Activated CD4-positive, alpha-beta T cell treated with anti-CD3 and anti-CD28 coated beads for 48 hours (primary cell): ENCODE results near the gene ZBTB5.
"Not testable (repeated sequence)": the region's sequence is repeated elsewhere in the genome, so short reads cannot be mapped to it uniquely, and the experiment has no call there.

Experiments used
- DNase-seq: peaks from one replicate; pipeline ENCODE4 v3.0.0-alpha.2; 2020

Gene ZBTB5

DNA sequence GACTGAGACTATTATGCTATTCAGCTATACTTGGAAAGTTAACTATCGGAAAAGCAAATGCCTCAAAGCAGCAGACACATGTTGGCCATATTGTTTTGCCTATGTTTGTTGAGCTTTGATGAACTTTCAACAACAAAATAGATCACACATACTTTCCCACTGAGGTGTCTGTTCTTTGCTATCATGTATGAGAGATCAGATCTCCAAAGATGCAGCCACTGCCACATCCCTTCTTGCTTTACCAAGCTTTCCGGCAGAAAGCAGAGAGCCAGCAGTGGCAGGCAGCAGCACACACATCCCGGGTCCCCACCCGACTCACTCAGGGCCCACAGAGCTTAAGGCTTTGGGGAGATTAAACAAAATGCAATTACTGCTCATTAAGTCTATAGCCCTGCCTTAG is 18.8 kb downstream of the ZBTB5 start:
- no peak for DNase-seq

DNA sequence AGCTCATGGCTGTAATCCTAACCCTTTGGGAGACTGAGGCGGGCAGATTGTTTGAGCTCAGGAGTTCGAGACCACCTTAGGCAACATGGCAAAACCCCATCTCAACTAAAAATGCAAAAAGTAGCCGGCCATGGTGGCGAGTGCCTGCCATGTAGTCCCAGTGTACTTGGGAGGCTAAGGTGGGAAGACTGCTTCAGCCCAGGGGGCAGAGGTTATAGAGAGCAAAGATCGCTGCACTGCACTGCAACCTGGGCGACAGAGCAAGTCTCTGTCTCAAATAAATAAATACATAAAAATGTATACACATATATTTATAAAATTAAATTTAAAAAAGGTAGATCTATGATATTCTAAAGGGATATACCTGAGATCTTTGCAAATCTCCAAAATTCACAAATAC is 19.4 kb downstream of the ZBTB5 start:
- DNase-seq = no peak

DNA sequence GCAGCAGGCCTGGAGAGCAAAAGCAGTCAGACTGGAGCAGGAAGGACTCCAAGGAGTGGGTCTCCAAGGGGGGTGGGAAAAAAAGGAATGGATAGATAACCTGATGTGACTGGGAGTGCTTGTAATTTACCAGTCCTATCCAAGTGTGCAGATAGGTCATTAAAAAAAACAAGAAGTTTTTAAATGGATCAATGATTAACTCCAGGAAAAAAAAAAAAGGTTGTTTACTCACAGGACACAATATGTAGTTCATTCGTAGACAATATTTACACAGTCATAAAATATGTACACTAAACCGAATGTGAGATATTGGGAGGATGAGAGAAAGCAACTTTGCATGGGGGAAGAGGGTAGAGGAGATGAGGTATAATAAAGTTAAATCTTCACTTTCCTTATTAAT is 20.4 kb downstream of the ZBTB5 start:
- no peak for DNase-seq

DNA sequence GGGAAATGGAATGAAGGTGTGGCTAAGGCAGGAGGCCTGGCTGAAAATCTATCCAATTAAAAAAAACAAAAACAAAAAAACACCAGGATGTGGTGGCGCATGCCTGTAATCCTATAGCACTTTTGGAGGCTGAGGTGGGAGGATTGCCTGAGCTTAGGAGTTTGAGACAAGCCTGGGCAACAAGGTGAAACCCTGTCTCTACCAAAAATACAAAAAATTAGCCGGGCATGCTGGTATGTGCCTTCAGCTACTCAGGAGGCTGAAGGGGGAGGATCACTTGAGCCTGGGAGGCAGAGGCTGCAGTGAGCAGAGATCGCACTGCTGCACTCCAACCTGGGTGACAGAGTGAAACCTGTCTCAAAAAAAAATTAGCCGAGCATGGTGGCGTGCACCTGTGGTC is 21.7 kb downstream of the ZBTB5 start:
- DNase-seq = no peak

DNA sequence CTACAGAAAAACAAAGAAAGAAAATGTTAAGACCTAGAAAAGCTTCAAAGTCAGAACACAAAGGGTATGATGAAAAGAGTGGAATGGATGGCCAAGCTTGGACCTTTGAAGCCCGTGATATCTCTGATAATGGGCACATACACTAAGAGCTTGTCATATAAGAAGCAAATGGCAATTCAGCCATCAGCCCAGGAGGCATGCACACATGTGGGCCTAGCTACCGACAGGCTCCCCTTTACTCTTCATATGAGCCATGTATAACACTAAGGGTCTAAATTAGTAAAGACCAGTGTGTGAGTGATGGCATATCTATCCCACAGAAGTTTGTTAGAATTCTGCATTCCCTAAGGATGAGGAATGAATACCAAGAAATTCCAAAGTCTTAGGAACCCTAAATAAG is 22.7 kb downstream of the ZBTB5 start:
- no peak for DNase-seq

DNA sequence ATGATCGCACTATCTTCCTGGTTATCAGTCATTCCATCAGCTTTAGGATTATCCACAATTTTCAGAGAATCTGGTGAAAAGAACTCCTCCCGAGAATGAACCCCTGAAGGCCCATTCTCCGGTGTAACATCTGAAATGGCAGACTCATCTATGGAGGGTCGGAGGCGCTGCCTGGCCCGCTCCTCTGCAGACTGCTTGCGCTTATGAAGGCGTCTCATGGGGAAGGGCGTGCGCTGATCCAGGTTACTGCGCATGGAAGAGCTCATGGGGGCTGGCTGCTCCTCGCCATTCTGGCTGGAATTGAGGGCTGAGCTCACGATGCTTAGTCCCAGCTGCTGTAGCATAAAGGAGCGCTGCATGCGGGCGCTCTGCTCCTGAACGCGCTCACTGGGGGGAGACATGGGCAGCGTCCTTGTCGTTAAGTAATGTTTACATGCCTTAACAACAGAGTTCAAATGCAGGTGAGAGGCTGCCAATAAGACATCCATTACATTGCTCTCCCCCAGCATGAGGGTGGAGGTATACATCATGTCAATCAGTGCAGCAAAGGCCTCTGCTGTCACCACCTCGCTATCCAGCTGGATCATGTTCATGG is 23.4 kb downstream of the ZBTB5 start:
- no peak for DNase-seq

DNA sequence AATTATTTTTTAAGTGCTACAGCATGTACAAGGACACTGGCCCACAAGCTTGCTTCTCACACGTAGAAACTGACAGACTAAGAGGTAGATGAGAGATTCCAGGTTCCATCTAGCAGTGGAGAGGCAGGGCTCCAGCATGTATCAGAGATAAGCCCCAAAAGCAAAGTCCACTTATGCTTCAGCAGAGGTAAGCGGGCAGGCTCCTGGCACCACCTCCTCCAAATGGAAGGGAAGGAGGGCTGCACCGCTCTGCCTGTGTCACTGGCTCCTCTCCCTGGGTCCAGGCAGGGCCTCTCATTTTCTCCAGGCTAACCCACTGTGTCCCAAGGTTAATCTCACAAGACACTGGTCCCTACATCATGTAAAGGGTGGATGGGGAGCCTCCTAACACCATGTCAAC is 26.9 kb downstream of the ZBTB5 start:
- no peak for DNase-seq

DNA sequence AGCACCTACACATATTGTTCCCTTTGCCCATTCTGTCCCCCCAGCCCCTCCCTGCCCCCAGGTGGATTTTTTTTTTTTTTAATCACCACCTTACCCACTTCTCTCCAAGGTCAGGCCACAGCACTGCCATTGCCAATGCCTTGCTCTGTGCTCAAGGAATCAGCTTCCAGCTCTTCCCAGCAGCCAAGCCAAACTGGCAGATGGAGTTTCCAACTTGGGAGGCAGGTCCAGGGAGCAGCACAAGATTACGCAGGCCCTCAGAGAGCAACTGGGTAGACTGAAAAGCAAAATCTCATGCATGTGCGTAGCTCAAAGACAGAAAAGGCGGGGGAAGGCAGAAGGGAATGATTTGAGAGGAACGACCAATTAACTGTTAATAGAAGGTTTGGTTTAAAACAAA is 27.6 kb downstream of the ZBTB5 start:
- no peak for DNase-seq

DNA sequence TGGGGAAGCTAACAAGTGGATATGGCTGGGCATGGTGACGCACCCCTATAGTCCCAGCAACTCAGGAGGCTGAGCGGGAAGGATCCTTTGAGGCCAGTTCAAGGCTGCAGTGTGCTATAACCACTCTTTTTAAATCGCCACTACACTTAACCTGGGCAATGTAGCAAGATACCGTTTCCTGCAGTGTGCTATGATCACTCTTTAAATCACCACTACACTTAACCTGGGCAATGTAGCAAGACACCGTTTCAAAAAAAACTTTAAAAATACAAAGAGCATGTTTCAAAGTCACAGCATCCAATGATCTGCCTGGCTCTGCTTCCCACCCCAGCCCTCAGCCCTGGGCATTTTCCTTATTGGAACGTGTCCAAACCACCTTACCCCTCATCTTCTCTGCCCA is 28.2 kb downstream of the ZBTB5 start:
- no peak for DNase-seq

DNA sequence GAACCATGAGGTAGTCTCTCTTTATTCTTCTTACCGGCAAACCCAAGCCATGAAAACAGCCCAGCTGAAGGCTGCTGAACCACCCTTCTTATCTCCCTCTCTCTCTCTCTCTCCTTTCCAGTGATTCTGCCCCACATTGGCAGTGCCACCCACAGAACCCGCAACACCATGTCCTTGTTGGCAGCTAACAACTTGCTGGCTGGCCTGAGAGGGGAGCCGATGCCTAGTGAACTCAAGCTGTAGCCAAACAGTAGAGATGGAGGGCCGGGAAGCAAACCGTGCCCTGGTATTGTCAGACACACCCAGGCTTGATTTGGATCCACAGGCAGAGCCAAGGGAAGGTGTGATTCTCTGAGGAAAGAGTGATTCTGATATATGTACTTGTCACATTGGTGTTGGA is 28.7 kb downstream of the ZBTB5 start:
- no peak for DNase-seq

DNA sequence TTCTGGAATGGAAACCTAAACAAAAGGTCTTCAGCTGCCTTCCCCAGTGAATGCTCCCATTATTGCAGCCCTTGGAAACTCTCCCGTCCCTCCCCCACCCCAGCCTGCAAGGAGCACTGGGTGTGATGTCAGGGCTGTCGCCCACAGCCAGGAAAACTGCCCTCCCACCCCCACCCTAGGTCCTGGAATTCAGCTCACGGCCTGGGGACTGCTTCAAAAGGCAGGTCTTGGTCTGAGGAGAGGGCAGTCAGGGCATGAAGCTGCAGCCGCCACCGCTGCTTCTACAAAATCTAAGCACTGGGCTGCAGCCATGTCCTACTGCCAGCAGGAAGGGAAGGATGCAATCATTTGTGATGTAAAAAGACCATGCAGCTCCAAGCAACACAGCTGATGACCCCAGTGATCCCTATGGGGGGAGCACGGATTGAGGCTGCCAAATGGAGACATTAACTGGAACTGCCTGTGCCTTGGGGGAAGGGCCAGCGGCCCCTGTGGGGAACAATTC is 31.3 kb downstream of the ZBTB5 start:
- no peak for DNase-seq

DNA sequence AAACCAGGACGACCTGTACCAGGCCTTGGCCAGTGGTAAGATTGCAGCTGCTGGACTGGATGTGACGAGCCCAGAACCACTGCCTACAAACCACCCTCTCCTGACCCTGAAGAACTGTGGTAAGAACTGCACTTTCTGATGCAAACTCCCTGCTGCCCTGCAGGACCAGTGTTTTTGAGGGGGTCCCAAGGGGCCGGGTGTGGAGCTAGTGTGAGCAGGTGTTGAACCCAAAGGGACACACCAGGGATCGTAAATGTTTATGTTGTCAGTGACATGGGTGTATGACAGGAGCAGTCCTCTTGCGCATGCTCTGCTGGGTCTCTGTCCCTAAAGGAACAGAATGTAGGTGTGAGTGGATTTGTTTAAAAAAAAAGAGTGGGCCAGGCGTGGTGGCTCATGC is 33.2 kb downstream of the ZBTB5 start:
- DNase-seq = no peak

DNA sequence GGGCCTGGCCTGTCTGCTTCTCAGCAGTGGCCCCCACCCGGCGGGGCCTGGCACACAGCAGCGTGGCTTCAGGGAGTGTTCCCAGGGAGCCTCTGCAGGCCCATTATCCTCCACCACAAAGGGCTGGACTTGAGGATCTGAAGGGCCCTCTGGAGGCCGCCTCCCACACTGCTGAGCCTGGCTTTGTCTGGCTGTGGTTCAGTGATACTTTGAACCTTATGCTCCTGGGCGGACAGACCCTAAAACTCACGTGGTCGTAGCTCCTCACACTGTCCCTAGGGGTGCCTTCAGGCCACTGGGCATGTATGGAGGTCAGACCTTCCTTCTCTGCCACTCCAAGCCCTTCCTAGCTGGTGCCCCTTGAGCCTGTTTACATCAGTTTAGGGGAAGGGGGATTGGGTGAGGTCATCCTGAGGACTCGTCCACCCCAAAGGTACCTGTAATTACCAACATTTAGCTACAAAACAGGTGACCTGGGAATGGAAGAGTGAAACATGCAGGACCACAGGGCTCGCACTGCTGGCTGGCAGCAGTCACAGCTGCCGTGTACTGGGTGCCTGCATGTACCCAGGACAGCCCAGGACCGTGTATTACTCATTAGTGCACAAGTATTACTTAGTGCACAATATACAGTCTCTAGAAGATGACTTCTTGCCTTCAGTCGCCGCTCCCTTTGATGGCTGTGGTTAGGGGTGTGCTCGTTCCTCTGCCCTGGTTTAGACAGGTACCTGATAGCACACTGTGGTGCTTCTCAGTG is 34.2 kb downstream of the ZBTB5 start:
- no peak for DNase-seq

DNA sequence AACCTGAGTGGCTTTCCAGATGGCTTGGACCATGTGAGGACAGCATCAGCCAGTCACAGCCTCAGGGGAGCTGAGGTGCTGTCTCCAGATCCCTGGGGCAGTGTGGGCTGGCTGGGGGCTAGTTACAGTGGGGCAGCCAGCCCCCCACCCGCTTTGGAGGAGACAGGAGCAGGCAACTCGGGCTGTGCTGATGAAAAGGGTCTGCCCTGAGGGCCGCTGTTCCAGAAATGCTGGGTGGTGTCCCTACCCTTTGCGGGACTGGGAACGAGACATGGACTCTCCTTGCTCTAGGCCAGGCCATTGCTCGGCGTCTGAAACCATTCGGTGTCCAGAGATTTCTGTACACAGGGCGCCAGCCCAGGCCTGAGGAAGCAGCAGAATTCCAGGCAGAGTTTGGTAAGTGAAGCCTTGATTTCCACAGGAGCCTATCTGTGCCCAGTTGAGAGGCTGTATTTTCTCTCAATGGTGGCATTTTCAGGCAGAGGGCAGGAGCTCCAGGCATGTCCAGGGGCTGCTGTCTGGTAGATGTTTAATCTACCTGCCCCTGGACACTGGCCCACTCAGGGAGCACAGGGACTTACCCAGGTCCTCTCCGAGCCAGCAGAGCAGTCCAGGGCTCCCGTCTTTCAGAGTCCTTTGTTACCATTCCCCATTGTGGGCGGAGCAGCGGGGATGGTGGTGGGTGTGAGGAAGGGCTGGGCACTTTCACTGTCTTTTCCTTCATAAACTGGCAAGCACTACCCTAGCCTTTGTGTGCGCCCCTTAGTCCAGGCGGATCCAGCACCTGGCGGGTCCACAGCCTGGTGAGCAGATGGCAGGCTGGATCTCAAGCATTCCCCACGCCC is 35.6 kb downstream of the ZBTB5 start:
- no peak for DNase-seq

DNA sequence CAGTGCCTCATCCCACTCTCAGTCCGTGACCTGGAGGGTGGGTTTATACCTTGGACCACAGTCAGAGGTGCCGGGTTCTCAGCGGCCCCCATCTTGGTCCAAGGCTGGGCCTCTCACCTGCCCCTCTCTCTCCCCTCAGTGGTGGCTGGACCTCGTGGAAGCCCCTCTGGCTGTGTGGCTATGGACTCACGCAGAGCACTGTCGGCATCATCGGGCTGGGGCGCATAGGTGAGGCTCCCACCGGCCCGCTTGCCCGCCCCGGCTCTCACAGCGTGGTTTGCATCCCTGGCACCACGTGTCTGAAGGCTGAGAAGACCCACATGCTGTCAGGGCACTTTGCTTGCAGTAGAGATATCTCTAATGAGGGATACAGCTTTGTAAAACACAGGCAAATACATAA is 36.9 kb downstream of the ZBTB5 start:
- no peak for DNase-seq

DNA sequence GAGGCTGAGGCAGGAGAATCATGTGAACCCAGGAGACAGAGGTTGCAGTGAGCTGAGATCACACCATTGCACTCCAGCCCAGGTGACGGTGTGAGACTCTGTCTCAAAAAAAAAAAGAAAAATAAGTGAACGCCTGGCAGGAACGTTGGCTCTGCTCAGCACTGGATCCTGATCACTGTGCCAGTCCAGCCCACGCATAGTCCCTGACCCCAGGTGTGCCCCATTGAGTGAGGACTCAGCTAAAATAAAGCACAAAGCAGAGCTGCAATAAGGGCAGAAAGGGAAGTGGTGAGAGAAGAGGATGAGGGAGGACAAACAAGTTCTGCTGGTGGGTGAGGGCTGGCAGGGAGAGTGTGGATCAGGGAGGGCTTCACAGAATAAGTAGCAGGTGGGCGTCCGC is 38.4 kb downstream of the ZBTB5 start:
- no peak for DNase-seq

DNA sequence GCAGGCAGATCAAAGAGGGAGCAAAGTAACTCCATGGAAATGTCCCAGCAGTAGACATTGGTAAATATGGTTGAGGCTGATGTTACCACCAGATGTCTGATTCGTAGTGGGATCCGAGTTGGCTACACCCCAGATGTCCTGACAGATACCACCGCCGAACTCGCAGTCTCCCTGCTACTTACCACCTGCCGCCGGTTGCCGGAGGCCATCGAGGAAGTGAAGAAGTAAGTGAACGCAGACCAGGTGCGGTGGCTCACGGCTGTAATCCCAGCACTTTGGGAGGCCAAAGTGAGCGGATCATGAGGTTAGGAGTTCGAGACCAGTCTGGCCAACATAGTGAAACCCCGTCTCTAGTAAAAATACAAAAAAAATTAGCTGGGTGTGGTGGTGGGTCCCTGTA is 38.8 kb downstream of the ZBTB5 start:
- DNase-seq = not testable (repeated sequence)

DNA sequence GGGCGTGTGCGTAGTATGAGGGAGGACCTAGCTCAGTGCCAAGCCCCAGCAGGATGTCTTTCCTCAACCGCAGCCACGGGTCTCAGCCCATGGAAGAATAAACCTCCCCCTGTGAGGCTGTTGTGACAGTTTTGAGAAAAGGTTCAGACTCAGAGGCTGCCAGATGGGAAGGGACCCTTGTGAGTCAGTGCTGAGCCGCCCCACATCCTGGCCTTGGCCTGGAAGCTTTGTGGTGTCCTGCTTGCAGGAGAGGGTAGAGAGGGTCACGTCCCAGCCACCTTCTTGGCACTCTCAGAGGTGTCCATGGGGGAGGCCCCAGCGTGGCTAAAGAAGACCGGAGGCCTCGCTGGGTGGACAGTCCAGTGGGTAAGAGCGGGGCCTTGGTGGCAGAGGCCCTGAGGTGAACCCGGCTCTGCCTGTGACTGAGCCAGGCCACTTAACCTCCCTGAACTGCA is 39.9 kb downstream of the ZBTB5 start:
- no peak for DNase-seq

DNA sequence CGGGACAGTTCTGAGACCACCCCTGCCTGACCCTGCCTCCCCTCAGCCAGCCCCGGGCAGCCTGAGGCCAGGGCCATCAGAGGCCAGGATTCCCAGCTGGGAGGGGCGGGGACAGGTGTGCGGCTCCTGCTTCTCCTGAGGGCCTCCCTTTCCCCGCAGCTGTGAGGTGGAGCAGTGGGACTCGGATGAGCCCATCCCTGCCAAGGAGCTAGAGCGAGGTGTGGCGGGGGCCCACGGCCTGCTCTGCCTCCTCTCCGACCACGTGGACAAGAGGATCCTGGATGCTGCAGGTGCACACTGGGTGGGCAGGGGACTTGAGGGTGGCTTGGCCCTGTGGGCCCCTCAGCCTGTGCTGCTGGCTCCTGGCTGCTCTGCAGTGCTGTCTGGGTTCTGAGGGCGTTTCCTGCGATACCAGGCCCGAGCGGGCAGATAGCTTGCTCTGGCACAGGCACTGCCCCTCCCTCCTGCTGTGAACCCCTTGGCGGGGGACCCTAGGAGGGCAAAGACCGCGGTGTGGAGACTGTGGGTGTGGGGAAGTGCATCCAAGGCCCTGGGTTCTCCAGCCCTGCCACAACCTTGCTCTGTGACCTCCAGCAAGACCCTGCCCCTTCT is 40.5 kb downstream of the ZBTB5 start:
- no peak for DNase-seq

DNA sequence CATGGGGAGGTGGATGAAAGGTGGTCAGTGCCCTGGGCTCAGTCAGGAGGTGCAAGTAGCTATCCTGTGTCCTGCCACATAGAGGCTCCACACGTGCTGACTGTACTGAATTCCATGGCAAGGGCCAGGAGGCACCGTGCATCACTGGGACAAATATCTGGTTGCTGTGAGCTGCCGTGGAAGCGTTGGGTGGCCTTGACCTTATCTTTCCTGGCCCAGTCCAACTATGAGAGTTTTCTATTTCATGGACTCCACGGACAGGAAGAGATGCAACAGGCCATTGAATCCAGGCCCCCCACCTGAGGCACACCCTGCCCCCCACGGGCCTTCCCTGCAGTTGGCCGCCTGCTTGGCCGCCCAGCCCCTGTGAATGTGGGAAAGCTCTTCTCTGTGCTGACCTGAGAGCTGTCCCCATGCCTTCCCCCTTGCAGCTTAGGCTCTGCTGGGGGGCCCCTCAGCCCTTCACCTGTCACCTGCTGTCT is 41.0 kb downstream of the ZBTB5 start:
- no peak for DNase-seq

DNA sequence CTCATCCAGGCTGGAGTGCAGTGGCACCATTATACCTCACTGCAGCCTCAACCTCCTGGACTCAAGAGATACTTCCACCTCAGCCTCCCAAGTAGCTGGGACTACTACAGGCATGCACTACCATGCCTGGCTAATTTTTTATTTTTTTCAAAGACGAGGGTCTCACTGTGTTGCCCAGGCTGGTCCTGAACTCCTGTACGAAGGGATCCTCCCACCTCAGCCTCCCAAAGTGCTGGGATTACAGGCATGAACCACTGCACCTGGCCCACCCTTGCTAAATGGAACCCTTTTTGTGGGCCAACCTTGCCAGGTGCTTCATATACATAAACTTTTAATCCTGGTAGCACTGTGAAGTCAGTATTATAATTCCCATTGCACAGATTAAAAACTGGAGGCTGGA is 41.7 kb downstream of the ZBTB5 start:
- no peak for DNase-seq

DNA sequence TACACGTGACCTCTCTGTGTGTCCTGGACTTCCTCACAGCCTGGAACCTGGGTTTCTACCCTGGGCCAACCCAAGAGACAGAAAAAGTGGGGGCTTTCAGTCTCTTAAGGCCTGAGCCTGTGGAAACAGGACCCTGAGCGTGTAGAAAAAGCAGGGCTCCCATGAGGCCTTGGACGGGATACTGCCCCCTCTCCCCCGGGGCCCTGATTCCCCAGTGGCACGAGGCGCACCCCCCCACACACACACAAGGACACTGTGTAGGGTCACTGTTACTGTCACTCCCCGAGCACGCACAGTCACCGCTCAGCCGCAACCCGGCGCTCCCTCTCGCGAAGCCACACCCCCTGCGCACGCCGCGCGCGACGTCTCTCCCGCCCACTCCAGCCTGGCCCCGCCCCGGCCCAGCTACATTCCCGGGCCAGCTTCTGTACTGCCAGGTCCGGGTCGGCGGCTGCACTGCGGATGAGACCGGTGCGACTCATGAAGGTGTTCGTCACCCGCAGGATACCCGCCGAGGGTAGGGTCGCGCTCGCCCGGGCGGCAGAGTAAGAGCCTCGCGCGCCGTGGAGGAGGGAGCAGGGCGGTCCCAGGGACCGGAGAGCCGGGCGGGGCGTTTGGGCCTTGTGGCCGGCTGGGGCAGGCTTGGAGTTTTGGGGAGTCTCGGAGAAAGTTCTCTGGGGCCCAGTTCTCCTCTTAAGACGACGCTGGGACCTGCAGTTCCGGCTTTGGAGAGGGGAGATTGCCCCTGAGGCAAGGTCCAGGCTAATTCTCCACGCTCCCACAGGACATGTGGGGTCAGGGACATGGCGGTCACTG is 42.8 kb downstream of the ZBTB5 start, which contains the start of gene GRHPR:
TSS of gene GRHPR (plus strand) at position 408 of the 816 bp plus-strand sequence. CDS start at position 463, 55 bp downstream.
- DNase-seq = peak; percentile 94
